Measurements from ENCODE around the gene GLT6D1. TPM values are rescaled to one million over a fixed set of nuclear protein-coding genes. Genes with fewer than 3 reads are reported as not detected.

Gene GLT6D1
- total RNA-seq, 4 donors from 2014 or later: not detected

GRCh38 chr9:135611142-135611874, 28.0 kb downstream of the GLT6D1 start:
- Histone ChIP-seq H3K27ac (no peak overlapping the region), H3K36me3 (no peaks in the 10 kb centered on the region), H3K4me3 (no peak overlapping the region), H3K9me3 (no peaks in the 10 kb centered on the region), H3K27me3 (peaks cover 10% of the 10 kb centered on the region), H3K4me1 (no peaks in the 10 kb centered on the region)
- TF ChIP-seq POLR2A (IDR thresholded peaks at IDR 0.05) (no peak), EP300 (IDR thresholded peaks at IDR 0.05; ENCODE audit: low read depth) (no peak)
- WGBS, 2 donors (ENCODE audit: low coverage in 1 of 2): 64 to 100% methylated on average over 1 to 7 of the region's 7 CpGs
- in situ Hi-C loops (cut with MboI; ENCODE audit: low pct_ligation_motif_present in 1 of 4, low pct_unique_long_range_greater_than_20kb in 1 of 4, low sequenced_read_pairs in 3 of 4): no loop called here
- no peak for DNase-seq
- intact Hi-C loops (cut with DNase I; ENCODE audit: low total_unique reads): no loop called here

GRCh38 chr9:135610290-135611141, 28.8 kb downstream of the GLT6D1 start:
- no peak for TF ChIP-seq POLR2AphosphoS5 (IDR thresholded peaks at IDR 0.05)
- no peak for TF ChIP-seq EP300 (IDR thresholded peaks at IDR 0.05; ENCODE audit: low read depth)
- no peak for TF ChIP-seq CTCF (IDR thresholded peaks at IDR 0.05)
- TF ChIP-seq POLR2A (IDR thresholded peaks at IDR 0.05): no peak
- H3K4me1 ChIP-seq: no peaks in the 10 kb centered on the region
- no peak overlapping the region for H3K4me3 ChIP-seq
- H3K9me3 ChIP-seq: no peaks in the 10 kb centered on the region
- in situ Hi-C loops (cut with MboI; ENCODE audit: low pct_ligation_motif_present in 1 of 4, low pct_unique_long_range_greater_than_20kb in 1 of 4, low sequenced_read_pairs in 3 of 4): no loop called here
- H3K27ac ChIP-seq: no peak overlapping the region
- no peaks in the 10 kb centered on the region for H3K36me3 ChIP-seq
- peaks cover 8% of the 10 kb centered on the region for H3K27me3 ChIP-seq
- 65 to 91% methylated on average over 3 to 13 of the region's 13 CpGs for WGBS, 2 donors (ENCODE audit: low coverage in 1 of 2)
- intact Hi-C loops (cut with DNase I; ENCODE audit: low total_unique reads): no loop called here
- DNase-seq: no peak

GRCh38 chr9:135609366-135609955, 29.9 kb downstream of the GLT6D1 start:
- H3K27me3 ChIP-seq: peaks cover under 1% of the 10 kb centered on the region
- no peak for TF ChIP-seq POLR2AphosphoS5 (IDR thresholded peaks at IDR 0.05)
- no peak for TF ChIP-seq CTCF (IDR thresholded peaks at IDR 0.05)
- no peak for TF ChIP-seq POLR2A (IDR thresholded peaks at IDR 0.05)
- no peak for TF ChIP-seq EP300 (IDR thresholded peaks at IDR 0.05; ENCODE audit: low read depth)
- H3K4me1 ChIP-seq: no peaks in the 10 kb centered on the region
- in situ Hi-C loops (cut with MboI; ENCODE audit: low pct_ligation_motif_present in 1 of 4, low pct_unique_long_range_greater_than_20kb in 1 of 4, low sequenced_read_pairs in 3 of 4): no loop called here
- intact Hi-C loops (cut with DNase I; ENCODE audit: low total_unique reads): no loop called here
- H3K36me3 ChIP-seq: no peaks in the 10 kb centered on the region
- H3K9me3 ChIP-seq: no peaks in the 10 kb centered on the region
- H3K27ac ChIP-seq: no peak overlapping the region
- DNase-seq: no peak
- no peak overlapping the region for H3K4me3 ChIP-seq
- WGBS, 2 donors (ENCODE audit: low coverage in 1 of 2): 71 to 72% methylated on average over 2 to 17 of the region's 17 CpGs

GRCh38 chr9:135608999-135609317, 30.4 kb downstream of the GLT6D1 start:
- no peak for DNase-seq
- Histone ChIP-seq H3K27me3 (no peaks in the 10 kb centered on the region), H3K36me3 (no peaks in the 10 kb centered on the region), H3K9me3 (no peaks in the 10 kb centered on the region), H3K4me3 (no peak overlapping the region), H3K27ac (no peak overlapping the region), H3K4me1 (no peaks in the 10 kb centered on the region)
- TF ChIP-seq EP300 (IDR thresholded peaks at IDR 0.05; ENCODE audit: low read depth): no peak
- no peak for TF ChIP-seq POLR2AphosphoS5 (IDR thresholded peaks at IDR 0.05)
- TF ChIP-seq POLR2A (IDR thresholded peaks at IDR 0.05): no peak
- no peak for TF ChIP-seq CTCF (IDR thresholded peaks at IDR 0.05)
- WGBS, 2 donors (ENCODE audit: low coverage in 1 of 2): 72% methylated on average over 12 of the region's 15 CpGs; no CpG with 5 or more reads in 1 of the 2 donors
- in situ Hi-C loops (cut with MboI; ENCODE audit: low pct_ligation_motif_present in 1 of 4, low pct_unique_long_range_greater_than_20kb in 1 of 4, low sequenced_read_pairs in 3 of 4): no loop called here
- intact Hi-C loops (cut with DNase I; ENCODE audit: low total_unique reads): no loop called here

Data from transverse colon (tissue), 4 donors.